Inflammatory macrophage (primary cell): ENCODE results near the gene GPBP1L1.
"Not testable (repeated sequence)": the region's sequence is repeated elsewhere in the genome, so short reads cannot be mapped to it uniquely, and the experiment has no call there.

Source experiments
- DNase-seq, 2 donors: peaks; one replicate each; pipeline ENCODE4 v3.0.0-alpha.2; 2020 to 2022

GPBP1L1 gene

GRCh38 chr1:45679123-45679522 lies 7.2 kb downstream of the GPBP1L1 start:
- no peak for DNase-seq

GRCh38 chr1:45678489-45678888 lies 7.8 kb downstream of the GPBP1L1 start:
- no peak for DNase-seq

- DNase-seq, result no peak
Observed at GRCh38 chr1:45677751-45678245, 8.5 kb downstream of the GPBP1L1 start.

- not testable (repeated sequence) for DNase-seq
Observed at GRCh38 chr1:45676553-45676952, 9.8 kb downstream of the GPBP1L1 start.

GRCh38 chr1:45674478-45674877 lies 11.9 kb downstream of the GPBP1L1 start:
- DNase-seq, result no peak

- no peak for DNase-seq
Observed at GRCh38 chr1:45673956-45674355, 12.4 kb downstream of the GPBP1L1 start.

GRCh38 chr1:45669859-45670655 lies 16.3 kb downstream of the GPBP1L1 start:
- no peak for DNase-seq

GRCh38 chr1:45669379-45669778 lies 17.0 kb downstream of the GPBP1L1 start:
- no peak for DNase-seq

- no peak for DNase-seq
Observed at GRCh38 chr1:45668526-45668925, 17.8 kb downstream of the GPBP1L1 start.

- DNase-seq, result no peak
Observed at GRCh38 chr1:45667321-45668111, 18.8 kb downstream of the GPBP1L1 start.

GRCh38 chr1:45666836-45667235 lies 19.5 kb downstream of the GPBP1L1 start:
- no peak for DNase-seq

- DNase-seq, result no peak
Observed at GRCh38 chr1:45660336-45660735, 26.0 kb downstream of the GPBP1L1 start.

GRCh38 chr1:45659222-45659621 lies 27.1 kb downstream of the GPBP1L1 start:
- no peak for DNase-seq

GRCh38 chr1:45658171-45658570 lies 28.2 kb downstream of the GPBP1L1 start:
- no peak for DNase-seq

- no peak for DNase-seq
Observed at GRCh38 chr1:45656573-45657226, 29.6 kb downstream of the GPBP1L1 start.

- DNase-seq, result no peak
Observed at GRCh38 chr1:45654540-45655280, 31.6 kb downstream of the GPBP1L1 start.

GRCh38 chr1:45647248-45648021 lies 38.9 kb downstream of the GPBP1L1 start:
- DNase-seq, result peak; percentile 74 to 83

- peak in 1 of 2 donors; percentile 30 for DNase-seq
Observed at GRCh38 chr1:45644661-45645060, 41.7 kb downstream of the GPBP1L1 start.

GRCh38 chr1:45643978-45644377 lies 42.4 kb downstream of the GPBP1L1 start:
- no peak for DNase-seq

- DNase-seq, result no peak
Observed at GRCh38 chr1:45643321-45643720, 43.0 kb downstream of the GPBP1L1 start.

- no peak for DNase-seq
Observed at GRCh38 chr1:45640293-45640692, 46.0 kb downstream of the GPBP1L1 start.

- DNase-seq, result no peak
Observed at GRCh38 chr1:45635211-45635610, 51.1 kb downstream of the GPBP1L1 start.
